ENCODE results near the gene MYO10.
"Not testable (repeated sequence)": the region's sequence is repeated elsewhere in the genome, so short reads cannot be mapped to it uniquely, and the experiment has no call there.

The MYO10 gene

GRCh38 chr5:16776611-16777251 lies 159.4 kb downstream of the MYO10 start:
- H3K27me3 Mint-ChIP-seq (ENCODE audit: low read depth): no peaks in the 10 kb centered on the region
- H3K9me3 Mint-ChIP-seq: no peaks in the 10 kb centered on the region
- H3K36me3 Mint-ChIP-seq (ENCODE audit: low read depth): no peaks in the 10 kb centered on the region
- no peaks in the 10 kb centered on the region for H3K4me1 Mint-ChIP-seq (ENCODE audit: low read depth)
- H3K27ac Mint-ChIP-seq: no peak overlapping the region
- no peak overlapping the region for H3K4me3 Mint-ChIP-seq

- H3K4me1 Mint-ChIP-seq (ENCODE audit: low read depth): no peaks in the 10 kb centered on the region
- no peak overlapping the region for H3K4me3 Mint-ChIP-seq
- H3K27me3 Mint-ChIP-seq (ENCODE audit: low read depth): no peaks in the 10 kb centered on the region
- no peak overlapping the region for H3K27ac Mint-ChIP-seq
- no peaks in the 10 kb centered on the region for H3K9me3 Mint-ChIP-seq
- no peaks in the 10 kb centered on the region for H3K36me3 Mint-ChIP-seq (ENCODE audit: low read depth)
Observed at GRCh38 chr5:16774806-16775205, 161.3 kb downstream of the MYO10 start.

DNA sequence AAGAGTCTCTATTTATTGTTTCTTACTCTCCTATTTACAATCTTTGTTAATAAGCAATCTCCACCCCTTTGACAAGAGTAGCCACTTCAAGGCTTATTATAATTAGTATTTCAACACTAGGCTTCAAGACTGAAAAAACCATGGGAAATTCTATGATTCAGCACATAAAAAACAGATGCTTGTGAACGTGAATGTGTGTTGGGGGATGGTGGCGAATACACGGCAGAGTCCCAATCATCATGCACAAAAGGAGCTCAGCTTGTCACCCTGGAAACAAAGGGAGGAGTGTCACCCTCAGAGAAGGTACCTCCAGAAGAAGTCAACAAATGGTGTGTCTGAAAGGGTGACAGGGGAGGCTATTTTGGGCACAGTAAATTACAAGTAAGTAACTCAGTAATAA lies 162.1 kb downstream of the MYO10 start:
- Mint-ChIP-seq H3K27ac (no peak overlapping the region), H3K4me3 (no peak overlapping the region)

GRCh38 chr5:16772556-16772955 lies 163.5 kb downstream of the MYO10 start:
- no peaks in the 10 kb centered on the region for H3K27me3 Mint-ChIP-seq (ENCODE audit: low read depth)
- H3K4me1 Mint-ChIP-seq (ENCODE audit: low read depth): no peaks in the 10 kb centered on the region
- no peaks in the 10 kb centered on the region for H3K36me3 Mint-ChIP-seq (ENCODE audit: low read depth)
- no peak overlapping the region for H3K4me3 Mint-ChIP-seq
- H3K9me3 Mint-ChIP-seq: no peaks in the 10 kb centered on the region
- H3K27ac Mint-ChIP-seq: no peak overlapping the region

More for the DNA sequence above, 162.1 kb downstream of the MYO10 start:
- Mint-ChIP-seq H3K36me3 (ENCODE audit: low read depth) (no peaks in the 10 kb centered on the region), H3K9me3 (no peaks in the 10 kb centered on the region), H3K4me1 (ENCODE audit: low read depth) (no peaks in the 10 kb centered on the region), H3K27me3 (ENCODE audit: low read depth) (no peaks in the 10 kb centered on the region)

GRCh38 chr5:16768184-16768583 lies 167.9 kb downstream of the MYO10 start:
- no peak overlapping the region for H3K27ac Mint-ChIP-seq
- H3K9me3 Mint-ChIP-seq: no peaks in the 10 kb centered on the region
- H3K36me3 Mint-ChIP-seq (ENCODE audit: low read depth): no peaks in the 10 kb centered on the region
- H3K4me3 Mint-ChIP-seq: no peak overlapping the region
- H3K27me3 Mint-ChIP-seq (ENCODE audit: low read depth): no peaks in the 10 kb centered on the region
- H3K4me1 Mint-ChIP-seq (ENCODE audit: low read depth): no peaks in the 10 kb centered on the region

GRCh38 chr5:16763211-16763610 lies 172.9 kb downstream of the MYO10 start:
- H3K27ac Mint-ChIP-seq: no peak overlapping the region
- peaks cover 5% of the 10 kb centered on the region for H3K4me1 Mint-ChIP-seq (ENCODE audit: low read depth)
- H3K27me3 Mint-ChIP-seq (ENCODE audit: low read depth): no peaks in the 10 kb centered on the region
- H3K36me3 Mint-ChIP-seq (ENCODE audit: low read depth): no peaks in the 10 kb centered on the region
- no peaks in the 10 kb centered on the region for H3K9me3 Mint-ChIP-seq
- H3K4me3 Mint-ChIP-seq: no peak overlapping the region

DNA sequence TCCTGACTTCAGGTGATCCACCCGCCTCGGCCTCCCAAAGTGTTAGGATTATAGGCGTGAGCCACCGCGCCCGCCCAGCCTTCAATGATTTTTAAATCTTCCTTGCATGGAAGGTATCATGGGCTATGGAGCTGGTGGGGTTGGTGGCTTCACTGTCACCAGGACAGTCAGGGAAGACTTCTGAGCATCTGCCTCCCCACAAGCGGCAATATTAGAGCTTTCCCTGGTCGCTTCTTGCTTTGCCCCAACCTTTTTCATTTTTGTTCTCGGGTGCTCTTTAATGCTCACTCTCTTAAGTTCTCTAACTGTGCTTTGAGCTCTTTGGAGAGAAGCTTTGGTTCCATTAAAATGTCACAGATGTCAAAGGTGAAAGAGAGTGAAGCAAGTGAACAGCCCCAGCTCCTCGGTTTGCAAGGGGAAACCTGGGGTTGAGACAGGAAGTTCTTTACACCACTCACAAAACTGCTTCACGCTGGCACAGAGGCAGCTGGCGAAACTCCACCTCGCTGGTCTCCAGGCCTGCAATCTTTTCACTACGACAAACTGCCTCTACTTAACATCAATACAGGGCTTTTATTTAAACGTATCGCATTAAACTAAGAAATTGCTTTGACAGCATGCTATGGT lies 176.8 kb downstream of the MYO10 start:
- Mint-ChIP-seq H3K27ac (no peak overlapping the region), H3K4me1 (ENCODE audit: low read depth) (peaks cover 5% of the 10 kb centered on the region), H3K36me3 (ENCODE audit: low read depth) (no peaks in the 10 kb centered on the region), H3K9me3 (no peaks in the 10 kb centered on the region), H3K4me3 (no peak overlapping the region), H3K27me3 (ENCODE audit: low read depth) (no peaks in the 10 kb centered on the region)

DNA sequence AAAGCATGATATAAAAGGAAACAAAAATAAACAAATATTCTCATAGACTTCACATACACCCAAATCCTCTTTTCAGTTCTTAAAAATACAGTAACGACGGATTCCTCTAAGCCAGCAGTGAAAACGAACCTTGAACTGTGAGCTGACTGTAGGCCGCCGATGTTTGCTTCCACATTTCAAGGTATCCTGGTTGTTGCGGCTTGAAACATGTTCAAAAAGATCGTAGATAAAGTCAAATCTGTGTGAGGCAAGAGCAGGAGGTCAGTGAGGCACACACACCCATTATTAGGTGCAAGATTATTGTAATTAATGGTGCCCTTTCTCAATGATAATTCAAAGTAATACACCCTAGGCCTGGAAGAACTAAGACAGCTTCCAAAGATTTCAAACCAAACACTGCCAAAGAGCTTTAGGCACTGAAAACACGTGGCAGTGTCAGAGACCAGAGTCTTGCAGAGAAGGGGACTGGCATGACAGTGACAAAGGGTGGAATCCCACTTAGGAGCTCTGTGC lies 178.0 kb downstream of the MYO10 start:
- Mint-ChIP-seq H3K4me1 (ENCODE audit: low read depth) (peaks cover 5% of the 10 kb centered on the region), H3K9me3 (no peaks in the 10 kb centered on the region), H3K36me3 (ENCODE audit: low read depth) (no peaks in the 10 kb centered on the region), H3K27me3 (ENCODE audit: low read depth) (no peaks in the 10 kb centered on the region), H3K4me3 (no peak overlapping the region), H3K27ac (no peak overlapping the region)

DNA sequence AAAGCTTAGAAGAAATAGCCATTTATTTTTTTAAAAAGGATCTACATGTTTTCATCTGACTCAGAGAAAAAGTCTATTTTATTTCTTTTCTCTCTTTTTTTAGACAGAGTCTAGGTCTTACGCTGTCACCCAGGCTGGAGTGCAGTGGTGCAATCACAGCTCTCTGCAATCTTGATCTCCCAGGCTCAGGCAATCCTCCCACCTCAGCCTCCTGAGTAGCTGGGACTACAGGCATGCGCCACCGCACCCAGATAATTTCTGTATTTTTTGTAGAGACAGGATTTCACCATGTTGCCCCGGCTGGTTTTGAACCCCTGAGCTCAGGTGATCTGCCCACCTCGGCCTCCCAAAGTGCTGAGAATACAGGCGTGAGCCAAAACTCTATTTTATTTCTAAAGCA lies 178.5 kb downstream of the MYO10 start:
- H3K4me3 Mint-ChIP-seq; H3K27me3 Mint-ChIP-seq (ENCODE audit: low read depth); H3K27ac Mint-ChIP-seq; H3K36me3 Mint-ChIP-seq (ENCODE audit: low read depth); H3K4me1 Mint-ChIP-seq (ENCODE audit: low read depth); H3K9me3 Mint-ChIP-seq: not testable (repeated sequence)

GRCh38 chr5:16757146-16757545 lies 178.9 kb downstream of the MYO10 start:
- H3K4me1 Mint-ChIP-seq (ENCODE audit: low read depth): peaks cover 5% of the 10 kb centered on the region
- no peak overlapping the region for H3K27ac Mint-ChIP-seq
- H3K4me3 Mint-ChIP-seq: no peak overlapping the region

GRCh38 chr5:16756692-16757091 lies 179.4 kb downstream of the MYO10 start:
- Mint-ChIP-seq H3K9me3 (no peaks in the 10 kb centered on the region), H3K36me3 (ENCODE audit: low read depth) (no peaks in the 10 kb centered on the region), H3K27ac (no peak overlapping the region), H3K27me3 (ENCODE audit: low read depth) (no peaks in the 10 kb centered on the region), H3K4me1 (ENCODE audit: low read depth) (peaks cover 5% of the 10 kb centered on the region), H3K4me3 (no peak overlapping the region)

More at GRCh38 chr5:16757146-16757545, 178.9 kb downstream of the MYO10 start:
- Mint-ChIP-seq H3K27me3 (ENCODE audit: low read depth) (no peaks in the 10 kb centered on the region), H3K36me3 (ENCODE audit: low read depth) (no peaks in the 10 kb centered on the region), H3K9me3 (no peaks in the 10 kb centered on the region)

DNA sequence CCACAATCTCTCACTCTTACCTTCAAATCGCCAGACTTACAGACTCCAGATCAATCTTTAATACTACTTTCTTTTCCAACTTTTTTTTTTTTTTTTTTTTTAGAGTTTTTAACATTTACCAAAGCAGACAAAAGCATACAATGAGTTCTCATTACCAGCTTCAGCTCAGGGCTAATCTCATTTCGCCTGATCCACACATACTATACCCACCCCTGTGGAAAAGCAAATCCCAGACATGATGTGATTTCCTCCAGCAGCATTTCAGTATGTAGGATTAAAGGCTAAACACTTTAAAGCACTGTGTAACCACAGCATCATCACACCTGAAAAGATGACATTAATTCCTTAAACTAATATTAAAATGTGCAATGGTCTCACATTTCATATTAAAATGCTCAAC lies 180.4 kb downstream of the MYO10 start:
- Mint-ChIP-seq H3K9me3 (no peaks in the 10 kb centered on the region), H3K4me3 (no peak overlapping the region), H3K27me3 (ENCODE audit: low read depth) (no peaks in the 10 kb centered on the region), H3K4me1 (ENCODE audit: low read depth) (peaks cover 5% of the 10 kb centered on the region), H3K36me3 (ENCODE audit: low read depth) (no peaks in the 10 kb centered on the region), H3K27ac (no peak overlapping the region)

DNA sequence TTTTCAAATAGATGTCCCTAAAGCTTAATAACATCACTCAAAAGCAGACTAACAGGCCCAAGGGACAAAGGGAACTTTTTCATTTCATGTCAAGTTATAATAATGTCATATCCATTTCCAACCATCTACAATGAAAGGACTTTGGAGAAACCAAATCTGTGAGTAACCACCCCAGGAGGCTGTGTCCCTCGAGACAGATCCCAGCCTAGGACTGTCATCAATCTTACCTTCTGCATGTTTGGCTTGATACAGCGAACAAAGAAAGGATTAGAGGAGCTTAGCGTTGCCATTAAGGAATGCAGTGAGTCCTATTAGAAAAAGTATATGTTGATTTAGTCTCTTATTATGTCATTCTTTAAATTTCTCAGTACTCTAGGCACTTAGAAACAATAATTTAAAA lies 181.5 kb downstream of the MYO10 start:
- H3K4me3 Mint-ChIP-seq: no peak overlapping the region
- H3K4me1 Mint-ChIP-seq (ENCODE audit: low read depth): peaks cover 5% of the 10 kb centered on the region
- H3K9me3 Mint-ChIP-seq: no peaks in the 10 kb centered on the region
- H3K27me3 Mint-ChIP-seq (ENCODE audit: low read depth): no peaks in the 10 kb centered on the region
- no peaks in the 10 kb centered on the region for H3K36me3 Mint-ChIP-seq (ENCODE audit: low read depth)
- no peak overlapping the region for H3K27ac Mint-ChIP-seq

GRCh38 chr5:16754086-16754485 lies 182.0 kb downstream of the MYO10 start:
- Mint-ChIP-seq H3K27ac (no peak overlapping the region), H3K36me3 (ENCODE audit: low read depth) (no peaks in the 10 kb centered on the region), H3K4me1 (ENCODE audit: low read depth) (no peaks in the 10 kb centered on the region), H3K27me3 (ENCODE audit: low read depth) (no peaks in the 10 kb centered on the region), H3K9me3 (no peaks in the 10 kb centered on the region), H3K4me3 (no peak overlapping the region)

GRCh38 chr5:16750445-16750844 lies 185.6 kb downstream of the MYO10 start:
- Mint-ChIP-seq H3K27me3 (ENCODE audit: low read depth) (no peaks in the 10 kb centered on the region), H3K4me3 (no peak overlapping the region), H3K4me1 (ENCODE audit: low read depth) (no peaks in the 10 kb centered on the region), H3K9me3 (no peaks in the 10 kb centered on the region), H3K36me3 (ENCODE audit: low read depth) (no peaks in the 10 kb centered on the region), H3K27ac (no peak overlapping the region)

All from T-helper 1 cell treated with Interleukin-12 subunit alpha and Interleukin-12 subunit beta and Interleukin-4 antibody, amounts not matched to agents 30 μg/mL and 1 μg/mL, for 36 hours (primary cell).